HepG2 (cell line): ENCODE measurements around the gene RABGAP1L. TPM values are rescaled to one million over a fixed set of nuclear protein-coding genes. Genes with fewer than 3 reads are reported as not detected.
A peak's percentile ranks its signal among the peaks of the same experiment; 100 is the strongest.

ENCODE experiments used
- BATF2 ChIP-seq: sonication (generic); formaldehyde crosslinking; IDR thresholded peaks from 2 replicates; pipeline ENCODE4 v1.8.0; 2022; ENCODE audit warnings: mild to moderate bottlenecking, missing genetic modification reagents, moderate library complexity
- E2F2 ChIP-seq: sonication (generic); formaldehyde crosslinking; IDR thresholded peaks from 2 replicates; pipeline ENCODE4 v1.4.0; 2020; ENCODE audit warnings: missing genetic modification reagents, borderline replicate concordance
- HOXA9 ChIP-seq: sonication (generic); formaldehyde crosslinking; IDR thresholded peaks from 2 replicates; pipeline ENCODE4 v1.8.1; 2022; ENCODE audit warnings: missing genetic modification reagents, mild to moderate bottlenecking, moderate library complexity, borderline replicate concordance
- IRF9 ChIP-seq: sonication (generic); formaldehyde crosslinking; IDR thresholded peaks from 2 replicates; pipeline ENCODE4 v1.8.0; 2022; ENCODE audit warnings: missing genetic modification reagents, mild to moderate bottlenecking, borderline replicate concordance
- MEIS1 ChIP-seq: sonication (generic); formaldehyde crosslinking; IDR thresholded peaks from 2 replicates; pipeline ENCODE4 v1.9.0; 2021; ENCODE audit warnings: mild to moderate bottlenecking, missing genetic modification reagents, moderate library complexity, borderline replicate concordance
- RARG ChIP-seq: sonication (generic); formaldehyde crosslinking; IDR thresholded peaks from 2 replicates; pipeline ENCODE4 v1.4.0; 2020; ENCODE audit warnings: low read depth, mild to moderate bottlenecking, missing genetic modification reagents
- RBFOX2 ChIP-seq: fragments of 200-400 bp; formaldehyde crosslinking; IDR thresholded peaks from 2 replicates; pipeline ENCODE4 v1.6.1; 2017; ENCODE audit warnings: low read depth, mild to moderate bottlenecking, low read length
- STAT5B ChIP-seq: sonication (generic); formaldehyde crosslinking; IDR thresholded peaks from 2 replicates; pipeline ENCODE4 v1.4.0; 2020; ENCODE audit warnings: missing genetic modification reagents
- SUZ12 ChIP-seq: fragments of 150-350 bp; IDR thresholded peaks from 2 replicates; pipeline ENCODE4 v1.6.1; 2014; ENCODE audit warnings: low read depth, low read length
- SYNCRIP ChIP-seq: fragments of 200-400 bp; formaldehyde crosslinking; IDR thresholded peaks from 2 replicates; pipeline ENCODE4 v1.6.1; 2018; ENCODE audit warnings: mild to moderate bottlenecking, low read depth, low read length; ENCODE audit not compliant: insufficient read depth
- YY1 ChIP-seq: IDR thresholded peaks from 2 replicates; pipeline ENCODE4 v1.6.1; 2011; ENCODE audit warnings: low read length, low read depth, moderate library complexity, mild to moderate bottlenecking; ENCODE audit not compliant: insufficient read depth, insufficient replicate concordance
- ZBTB37 ChIP-seq: sonication (generic); formaldehyde crosslinking; IDR thresholded peaks from 2 replicates; pipeline ENCODE4 v1.4.0; 2020; ENCODE audit warnings: mild to moderate bottlenecking, missing genetic modification reagents
- ZBTB4 ChIP-seq: sonication (generic); formaldehyde crosslinking; IDR thresholded peaks from 2 replicates; pipeline ENCODE4 v1.4.0; 2020; ENCODE audit warnings: missing genetic modification reagents, mild to moderate bottlenecking, borderline replicate concordance
- ZBTB7B ChIP-seq: sonication (generic); formaldehyde crosslinking; IDR thresholded peaks from 2 replicates; pipeline ENCODE4 v1.4.0; 2020; ENCODE audit warnings: missing genetic modification reagents
- ZFP1 ChIP-seq: IDR thresholded peaks from 2 replicates; pipeline ENCODE4 v1.6.1; 2016
- ZNF180 ChIP-seq: sonication (generic); formaldehyde crosslinking; IDR thresholded peaks from 2 replicates; pipeline ENCODE4 v1.4.0; 2020; ENCODE audit warnings: low read depth, missing genetic modification reagents, borderline replicate concordance
- ZNF224 ChIP-seq: sonication (generic); formaldehyde crosslinking; IDR thresholded peaks from 2 replicates; pipeline ENCODE4 v1.5.0; 2020; ENCODE audit warnings: mild to moderate bottlenecking, missing genetic modification reagents
- ZNF235 ChIP-seq: sonication (generic); formaldehyde crosslinking; IDR thresholded peaks from 2 replicates; pipeline ENCODE4 v1.8.1; 2023; ENCODE audit warnings: mild to moderate bottlenecking, missing genetic modification reagents, borderline replicate concordance
- ZNF605 ChIP-seq: sonication (generic); formaldehyde crosslinking; IDR thresholded peaks from 2 replicates; pipeline ENCODE4 v1.8.0; 2022; ENCODE audit warnings: mild to moderate bottlenecking, missing genetic modification reagents
- ZNF766 ChIP-seq: sonication (generic); formaldehyde crosslinking; IDR thresholded peaks from 2 replicates; pipeline ENCODE4 v1.5.0; 2020; ENCODE audit warnings: missing genetic modification reagents, borderline replicate concordance
- ZSCAN12 ChIP-seq: sonication (generic); formaldehyde crosslinking; IDR thresholded peaks from 2 replicates; pipeline ENCODE4 v1.9.0; 2021; ENCODE audit warnings: mild to moderate bottlenecking, missing genetic modification reagents
- ZZZ3 ChIP-seq: sonication (generic); formaldehyde crosslinking; IDR thresholded peaks from 2 replicates; pipeline ENCODE4 v1.4.0; 2020; ENCODE audit warnings: missing genetic modification reagents, mild to moderate bottlenecking, borderline replicate concordance
- polyA plus RNA-seq, 8 experiments: library from polyadenylated mRNA; depleted of rRNA in 3 of 8; stranded (reverse) in 7 of 8; unstranded in 1 of 8; fragments of >200 nt; fragmentation: Illumina TruSeq in 4 of 8; extraction: Trizol in 4 of 8; gene quantifications; 2 replicates each; pipeline versions ENCODE4 v1.2.1 to v1.2.3, GENCODE V29; 2011 to 2016; ENCODE audit warnings: low read depth in 4 of 8, missing spikeins in 1 of 8, mixed read lengths in 1 of 8; ENCODE audit not compliant: insufficient read depth in 1 of 8
- total RNA-seq, 5 experiments: library from RNA; depleted of rRNA; stranded (reverse); fragments of >200 nt; fragmentation: Illumina TruSeq; extraction: Trizol; gene quantifications; 2 replicates each; pipeline ENCODE4 v1.2.3, GENCODE V29; 2016; ENCODE audit warnings: low read depth in 1 of 5

RABGAP1L gene
- total and polyA plus RNA-seq, 2 of the 13 experiments (the other 11 are each of a cell fraction or from before 2014, with no cell fraction given), result 7.9 to 22.6 TPM

- TF ChIP-seq ZNF766 (CRISPR knock-in tag) (0 out of 2 replicates have a peak, but pooled peaks have one; percentile 14), ZSCAN12 (CRISPR knock-in tag) (no peak), RARG (no peak), HOXA9 (CRISPR knock-in tag) (no peak), MEIS1 (no peak), ZBTB4 (CRISPR knock-in tag) (no peak), ZFP1 (no peak), E2F2 (CRISPR knock-in tag) (0 out of 2 replicates have a peak, but pooled peaks have one; percentile 36), SUZ12 (no peak), IRF9 (CRISPR knock-in tag) (no peak), ZNF224 (CRISPR knock-in tag) (no peak), RBFOX2 (no peak), ZNF235 (CRISPR knock-in tag) (no peak), SYNCRIP (no peak), ZNF180 (CRISPR knock-in tag) (0 out of 2 replicates have a peak, but pooled peaks have one; percentile 57), ZBTB37 (CRISPR knock-in tag) (no peak), ZZZ3 (CRISPR knock-in tag) (no peak), ZBTB7B (no peak), ZNF605 (CRISPR knock-in tag) (0 out of 2 replicates have a peak, but pooled peaks have one; percentile 12), STAT5B (CRISPR knock-in tag) (no peak), BATF2 (CRISPR knock-in tag) (no peak), YY1 (no peak)
Measured at GRCh38 chr1:174998569-174999215, 839.4 kb downstream of the RABGAP1L start (continued).
